Central memory CD8-positive, alpha-beta T cell (primary cell): ENCODE results near the gene MMADHC.

Experiments
- ATAC-seq: fragments of 150-1000 bp; cut with Tn5 transposase; replicated peaks from 2 replicates; pipeline ENCODE4 v1.10.0; 2022; ENCODE audit warnings: mild to moderate bottlenecking, moderate FRiP score, moderate number of reproducible peaks; ENCODE audit not compliant: poor library complexity, severe bottlenecking; ENCODE audit errors: extremely low read depth
- DNase-seq, 2 donors: peaks; one replicate each; pipeline ENCODE4 v3.0.0; 2021; ENCODE audit warnings: low spot score in 2 of 2
- H3K27ac Mint-ChIP-seq: one replicate; pipeline ENCODE4 v1.8.0; 2022; ENCODE audit warnings: low read depth, mild to moderate bottlenecking, moderate library complexity, mixed read lengths
- H3K27me3 Mint-ChIP-seq: one replicate; pipeline ENCODE4 v1.8.0; 2022; ENCODE audit warnings: mixed read lengths
- H3K36me3 Mint-ChIP-seq: one replicate; pipeline ENCODE4 v1.8.0; 2022; ENCODE audit warnings: mild to moderate bottlenecking, moderate library complexity, mixed read lengths; ENCODE audit not compliant: insufficient read depth
- H3K4me1 Mint-ChIP-seq: one replicate; pipeline ENCODE4 v1.8.0; 2022; ENCODE audit warnings: mixed read lengths
- H3K4me3 Mint-ChIP-seq: one replicate; pipeline ENCODE4 v1.8.0; 2022; ENCODE audit warnings: mild to moderate bottlenecking, moderate library complexity, mixed read lengths
- H3K9me3 Mint-ChIP-seq: one replicate; pipeline ENCODE4 v1.8.0; 2022; ENCODE audit warnings: mixed read lengths

Gene MMADHC

GRCh38 chr2:149587220-149587949 lies at the start of gene MMADHC:
Gene MMADHC (minus strand): TSS chr2:149587775. CDS start chr2:149587097, 678 bp downstream.
- no peaks in the 10 kb centered on the region for H3K9me3 Mint-ChIP-seq
- peak within 1 kb of the TSS; percentile 99 for H3K27ac Mint-ChIP-seq
- H3K4me1 Mint-ChIP-seq = peaks cover 38% of the 10 kb centered on the region
- DNase-seq (peak; percentile 82 to 85), ATAC-seq (peak; percentile 94)
- peaks cover 30% of the 10 kb centered on the region for H3K36me3 Mint-ChIP-seq
- H3K4me3 Mint-ChIP-seq = peak within 1 kb of the TSS; percentile 95
- H3K27me3 Mint-ChIP-seq = peaks cover 30% of the 10 kb centered on the region

DNA sequence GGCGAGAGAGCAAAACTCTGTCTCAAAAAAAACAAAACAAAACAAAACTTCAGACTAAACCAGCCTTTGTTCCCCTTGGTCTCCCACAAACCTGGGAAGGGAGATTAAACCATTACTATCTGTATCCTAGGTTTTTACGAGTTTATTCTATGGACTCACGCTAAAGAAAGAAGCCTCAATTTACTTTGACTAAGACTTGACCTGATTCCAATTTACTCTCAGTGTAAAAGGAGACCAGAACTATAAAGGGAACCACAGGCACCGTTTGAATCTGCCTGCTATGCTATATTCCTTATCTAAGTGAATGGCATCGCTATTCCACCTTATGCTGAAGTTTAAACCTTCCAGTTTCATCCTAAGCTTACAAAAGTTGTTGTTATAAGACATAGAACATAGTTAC lies 46.5 kb upstream of the MMADHC start:
- DNase-seq (no peak), ATAC-seq (no peak)
- Mint-ChIP-seq H3K9me3 (no peaks in the 10 kb centered on the region), H3K27ac (no peak overlapping the region), H3K36me3 (no peaks in the 10 kb centered on the region), H3K4me1 (no peaks in the 10 kb centered on the region), H3K4me3 (no peak overlapping the region), H3K27me3 (no peaks in the 10 kb centered on the region)

DNA sequence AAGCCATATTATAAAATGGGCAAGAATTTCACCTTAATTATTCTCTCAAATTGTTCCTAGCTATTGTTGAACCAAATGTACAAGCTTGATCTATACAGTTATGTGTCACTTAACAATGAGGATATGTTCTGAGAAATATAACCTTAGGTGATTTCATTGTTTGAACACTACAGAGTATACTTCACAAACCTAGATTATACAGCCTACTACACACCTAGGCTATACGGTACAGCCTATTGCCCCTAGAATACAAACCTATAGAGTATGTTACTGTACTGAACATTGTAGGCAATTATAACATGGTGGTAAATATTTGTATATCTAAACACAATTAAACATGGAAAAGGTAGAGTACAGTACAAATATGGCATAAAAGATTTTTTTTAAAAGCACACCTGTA lies 42.9 kb upstream of the MMADHC start:
- H3K36me3 Mint-ChIP-seq = no peaks in the 10 kb centered on the region
- H3K27ac Mint-ChIP-seq = no peak overlapping the region
- H3K9me3 Mint-ChIP-seq = no peaks in the 10 kb centered on the region
- no peaks in the 10 kb centered on the region for H3K4me1 Mint-ChIP-seq
- no peak overlapping the region for H3K4me3 Mint-ChIP-seq
- ATAC-seq (no peak), DNase-seq (no peak)
- no peaks in the 10 kb centered on the region for H3K27me3 Mint-ChIP-seq

GRCh38 chr2:149629026-149629425 lies 41.5 kb upstream of the MMADHC start:
- no peak for DNase-seq
- Mint-ChIP-seq H3K36me3 (no peaks in the 10 kb centered on the region), H3K27me3 (peaks cover 10% of the 10 kb centered on the region), H3K4me3 (no peak overlapping the region), H3K9me3 (no peaks in the 10 kb centered on the region), H3K27ac (no peak overlapping the region), H3K4me1 (no peaks in the 10 kb centered on the region)
- no peak for ATAC-seq

DNA sequence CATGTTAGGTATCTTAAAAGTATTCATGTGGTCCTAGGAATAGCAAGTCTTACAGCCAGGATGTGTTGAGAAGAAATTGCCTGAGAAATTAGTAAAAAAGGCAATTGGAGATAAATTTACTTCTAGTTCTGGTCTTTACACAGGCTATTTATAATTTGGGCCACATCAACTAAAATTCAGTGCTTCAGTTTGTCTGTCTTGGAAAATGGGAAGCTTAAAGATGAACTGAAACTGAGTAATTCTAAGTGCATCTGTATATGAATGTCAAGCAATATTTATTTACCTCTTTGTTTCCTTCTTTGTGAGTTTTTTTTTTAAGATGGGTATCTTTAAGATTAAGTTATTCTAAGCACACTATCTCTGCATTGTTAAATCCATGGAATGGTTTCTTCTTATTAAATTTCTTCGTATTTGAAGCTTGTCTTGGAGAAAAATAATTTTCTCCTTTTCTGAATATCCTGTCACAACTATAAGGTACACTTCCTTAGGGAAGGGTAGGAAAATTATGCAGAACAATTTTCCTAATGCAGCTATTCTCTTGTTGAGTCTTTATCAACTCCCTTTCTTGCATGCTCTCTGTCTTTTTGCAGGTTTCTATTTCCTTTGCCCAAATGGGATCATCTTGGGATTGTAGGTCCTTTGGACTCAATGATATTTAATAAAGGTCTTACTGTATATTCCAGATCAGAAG lies 39.7 kb upstream of the MMADHC start:
- Mint-ChIP-seq H3K27me3 (peaks cover 13% of the 10 kb centered on the region), H3K27ac (no peak overlapping the region), H3K36me3 (no peaks in the 10 kb centered on the region), H3K4me1 (no peaks in the 10 kb centered on the region), H3K9me3 (no peaks in the 10 kb centered on the region), H3K4me3 (no peak overlapping the region)
- ATAC-seq = no peak
- no peak for DNase-seq

DNA sequence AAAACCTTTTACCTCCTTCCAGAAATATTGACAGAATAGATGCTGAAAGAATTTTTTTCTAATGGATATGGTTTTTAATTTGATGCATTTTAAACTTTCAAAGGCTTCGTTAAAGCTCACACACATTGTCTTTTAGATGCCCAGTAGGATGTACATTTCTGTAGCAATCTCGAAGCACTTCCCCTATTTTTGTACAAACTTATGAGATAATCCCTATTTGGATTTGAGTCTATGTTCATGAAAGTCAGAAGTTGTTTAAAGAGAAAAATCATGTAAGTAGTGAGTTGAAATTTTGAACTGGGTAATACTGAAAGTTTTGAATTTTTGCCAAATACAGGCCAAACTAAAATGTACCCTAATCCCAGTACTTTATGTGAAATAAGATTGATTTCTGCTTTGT lies 38.1 kb upstream of the MMADHC start:
- H3K27me3 Mint-ChIP-seq = peaks cover 25% of the 10 kb centered on the region
- no peak overlapping the region for H3K27ac Mint-ChIP-seq
- H3K9me3 Mint-ChIP-seq = no peaks in the 10 kb centered on the region
- DNase-seq (no peak), ATAC-seq (no peak)
- H3K36me3 Mint-ChIP-seq = no peaks in the 10 kb centered on the region
- no peak overlapping the region for H3K4me3 Mint-ChIP-seq
- no peaks in the 10 kb centered on the region for H3K4me1 Mint-ChIP-seq

- Mint-ChIP-seq H3K4me1 (no peaks in the 10 kb centered on the region), H3K36me3 (no peaks in the 10 kb centered on the region), H3K4me3 (no peak overlapping the region), H3K27me3 (peaks cover 29% of the 10 kb centered on the region), H3K9me3 (no peaks in the 10 kb centered on the region), H3K27ac (no peak overlapping the region)
- DNase-seq = no peak
- ATAC-seq = no peak
Observed at GRCh38 chr2:149625271-149625670, 37.7 kb upstream of the MMADHC start.

GRCh38 chr2:149622343-149622742 lies 34.8 kb upstream of the MMADHC start:
- Mint-ChIP-seq H3K36me3 (no peaks in the 10 kb centered on the region), H3K27ac (no peak overlapping the region), H3K9me3 (no peaks in the 10 kb centered on the region), H3K4me1 (no peaks in the 10 kb centered on the region), H3K4me3 (no peak overlapping the region), H3K27me3 (peaks cover 51% of the 10 kb centered on the region)
- no peak for DNase-seq
- no peak for ATAC-seq

DNA sequence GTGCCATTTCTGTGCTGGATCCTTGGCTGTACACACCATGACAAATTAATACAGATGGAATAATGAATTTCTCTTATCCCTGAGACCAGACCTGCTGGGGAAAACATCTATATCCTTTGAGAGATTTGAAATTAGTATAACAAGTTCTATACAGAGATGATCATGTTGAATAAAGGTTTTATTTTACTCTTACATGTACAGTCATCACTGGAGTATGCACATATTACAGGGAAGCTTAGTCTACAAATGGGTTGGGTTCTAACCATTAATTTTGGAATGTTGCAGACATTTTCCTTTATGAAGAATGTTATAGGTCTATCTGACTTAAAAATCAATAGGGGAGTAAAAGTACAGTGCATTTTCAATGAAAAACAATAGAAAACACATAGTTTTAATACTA lies 29.9 kb upstream of the MMADHC start:
- H3K27ac Mint-ChIP-seq = no peak overlapping the region
- DNase-seq (no peak), ATAC-seq (no peak)
- H3K36me3 Mint-ChIP-seq = no peaks in the 10 kb centered on the region
- peaks cover 49% of the 10 kb centered on the region for H3K27me3 Mint-ChIP-seq
- H3K9me3 Mint-ChIP-seq = no peaks in the 10 kb centered on the region
- H3K4me3 Mint-ChIP-seq = no peak overlapping the region
- H3K4me1 Mint-ChIP-seq = no peaks in the 10 kb centered on the region

DNA sequence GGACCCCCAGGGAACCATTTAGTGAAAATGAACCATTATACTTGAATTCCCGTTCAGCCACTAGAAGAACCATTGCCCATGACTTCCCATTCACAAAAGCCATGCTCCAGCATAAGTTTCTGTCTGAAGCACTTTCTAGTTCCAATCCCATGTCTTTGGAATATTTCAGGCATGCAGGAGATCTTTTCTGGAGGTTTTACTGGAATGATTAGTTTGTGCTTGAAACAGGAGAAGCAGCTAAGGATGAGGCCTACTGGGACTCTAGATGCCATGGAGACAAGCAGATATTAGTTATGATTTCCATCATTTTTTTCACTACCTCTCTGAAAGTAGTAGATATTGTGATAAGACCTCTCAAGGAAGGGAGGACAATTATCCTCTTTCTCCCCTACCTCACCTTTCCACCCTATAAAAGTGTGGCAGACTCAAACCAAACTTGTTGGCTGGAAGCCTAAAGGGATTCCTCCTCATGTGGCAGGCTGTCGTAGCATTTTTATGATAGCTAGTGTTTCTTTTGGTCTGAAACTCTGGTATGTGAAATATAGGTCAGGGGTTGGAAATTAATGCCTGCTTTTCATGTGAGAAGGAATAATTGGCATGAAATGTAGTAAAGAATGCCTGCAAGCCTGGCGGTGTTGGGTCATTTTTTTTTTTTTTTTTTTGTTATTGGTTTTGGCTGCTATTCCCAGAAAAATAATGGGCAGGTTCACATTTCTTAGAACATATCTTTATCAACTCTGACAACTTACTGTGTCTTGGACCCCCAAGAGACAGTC lies 29.3 kb upstream of the MMADHC start:
- DNase-seq (no peak), ATAC-seq (no peak)
- H3K4me3 Mint-ChIP-seq = no peak overlapping the region
- no peaks in the 10 kb centered on the region for H3K36me3 Mint-ChIP-seq
- H3K27ac Mint-ChIP-seq = no peak overlapping the region
- no peaks in the 10 kb centered on the region for H3K4me1 Mint-ChIP-seq
- H3K9me3 Mint-ChIP-seq = no peaks in the 10 kb centered on the region
- peaks cover 49% of the 10 kb centered on the region for H3K27me3 Mint-ChIP-seq

- Mint-ChIP-seq H3K4me1 (no peaks in the 10 kb centered on the region), H3K4me3 (no peak overlapping the region), H3K27me3 (peaks cover 29% of the 10 kb centered on the region), H3K36me3 (no peaks in the 10 kb centered on the region), H3K27ac (no peak overlapping the region), H3K9me3 (no peaks in the 10 kb centered on the region)
- ATAC-seq (no peak), DNase-seq (no peak)
Observed at GRCh38 chr2:149613704-149614103, 26.1 kb upstream of the MMADHC start.

GRCh38 chr2:149612122-149612521 lies 24.5 kb upstream of the MMADHC start:
- H3K27me3 Mint-ChIP-seq = peaks cover 20% of the 10 kb centered on the region
- DNase-seq (no peak), ATAC-seq (no peak)
- no peaks in the 10 kb centered on the region for H3K4me1 Mint-ChIP-seq
- H3K4me3 Mint-ChIP-seq = no peak overlapping the region
- H3K9me3 Mint-ChIP-seq = no peaks in the 10 kb centered on the region
- no peak overlapping the region for H3K27ac Mint-ChIP-seq
- H3K36me3 Mint-ChIP-seq = no peaks in the 10 kb centered on the region
